Fibroblast of skin of right quadriceps (primary cell): ENCODE data around the gene PHACTR1.
A peak's percentile ranks its signal among the peaks of the same experiment; 100 is the strongest.

ENCODE experiments used
- DNase-seq: peaks from one replicate; pipeline ENCODE4 v3.0.0-alpha.2; 2013

The PHACTR1 gene

GRCh38 chr6:13274707-13275434 is 558.3 kb downstream of the PHACTR1 start:
- no peak for DNase-seq

GRCh38 chr6:13275435-13275989 is 558.9 kb downstream of the PHACTR1 start:
- DNase-seq = no peak

GRCh38 chr6:13277231-13277630 is 560.7 kb downstream of the PHACTR1 start:
- no peak for DNase-seq

GRCh38 chr6:13278164-13278563 is 561.6 kb downstream of the PHACTR1 start:
- no peak for DNase-seq

- peak; percentile 96 for DNase-seq
Measured at GRCh38 chr6:13278991-13279390, 562.4 kb downstream of the PHACTR1 start.

- DNase-seq = no peak
Measured at GRCh38 chr6:13280254-13280653, 563.7 kb downstream of the PHACTR1 start.

GRCh38 chr6:13281686-13282085 is 565.1 kb downstream of the PHACTR1 start:
- peak; percentile 48 for DNase-seq

- DNase-seq = no peak
Measured at GRCh38 chr6:13282393-13283069, 566.0 kb downstream of the PHACTR1 start.

- no peak for DNase-seq
Measured at GRCh38 chr6:13283331-13283730, 566.8 kb downstream of the PHACTR1 start.

GRCh38 chr6:13284646-13285045 is 568.1 kb downstream of the PHACTR1 start:
- no peak for DNase-seq

- no peak for DNase-seq
Measured at GRCh38 chr6:13285705-13286104, 569.1 kb downstream of the PHACTR1 start.

GRCh38 chr6:13286181-13286580 is 569.6 kb downstream of the PHACTR1 start:
- DNase-seq = no peak

- DNase-seq = no peak
Measured at GRCh38 chr6:13287104-13287503, 570.5 kb downstream of the PHACTR1 start.

- DNase-seq = no peak
Measured at GRCh38 chr6:13288481-13288880, 571.9 kb downstream of the PHACTR1 start.

GRCh38 chr6:13288969-13289391 is 572.4 kb downstream of the PHACTR1 start:
- no peak for DNase-seq

GRCh38 chr6:13289789-13290318 is 573.3 kb downstream of the PHACTR1 start:
- DNase-seq = no peak

- DNase-seq = no peak
Measured at GRCh38 chr6:13290335-13290734, 573.8 kb downstream of the PHACTR1 start.

GRCh38 chr6:13292774-13293173 is 576.2 kb downstream of the PHACTR1 start:
- no peak for DNase-seq

- no peak for DNase-seq
Measured at GRCh38 chr6:13294499-13295069, 578.0 kb downstream of the PHACTR1 start.

- no peak for DNase-seq
Measured at GRCh38 chr6:13295576-13295975, 579.0 kb downstream of the PHACTR1 start.

- no peak for DNase-seq
Measured at GRCh38 chr6:13296536-13296997, 580.0 kb downstream of the PHACTR1 start.

- DNase-seq = no peak
Measured at GRCh38 chr6:13297391-13297790, 580.8 kb downstream of the PHACTR1 start.

GRCh38 chr6:13298446-13298845 is 581.9 kb downstream of the PHACTR1 start:
- peak; percentile 65 for DNase-seq
